SK-N-DZ (cell line): Measurements from ENCODE around the gene DNAH12.
A peak's percentile ranks its signal among the peaks of the same experiment; 100 is the strongest.
"Not testable (repeated sequence)": the region's sequence is repeated elsewhere in the genome, so short reads cannot be mapped to it uniquely, and the experiment has no call there.

ENCODE experiments used
- DNase-seq: peaks from one replicate; pipeline ENCODE4 v3.0.0-alpha.2; 2015; ENCODE audit warnings: low spot score

The DNAH12 gene

GRCh38 chr3:57545636-57546268, 1.6 kb upstream of the DNAH12 start:
- DNase-seq = no peak

GRCh38 chr3:57538465-57538864, 5.7 kb downstream of the DNAH12 start:
- no peak for DNase-seq

DNA sequence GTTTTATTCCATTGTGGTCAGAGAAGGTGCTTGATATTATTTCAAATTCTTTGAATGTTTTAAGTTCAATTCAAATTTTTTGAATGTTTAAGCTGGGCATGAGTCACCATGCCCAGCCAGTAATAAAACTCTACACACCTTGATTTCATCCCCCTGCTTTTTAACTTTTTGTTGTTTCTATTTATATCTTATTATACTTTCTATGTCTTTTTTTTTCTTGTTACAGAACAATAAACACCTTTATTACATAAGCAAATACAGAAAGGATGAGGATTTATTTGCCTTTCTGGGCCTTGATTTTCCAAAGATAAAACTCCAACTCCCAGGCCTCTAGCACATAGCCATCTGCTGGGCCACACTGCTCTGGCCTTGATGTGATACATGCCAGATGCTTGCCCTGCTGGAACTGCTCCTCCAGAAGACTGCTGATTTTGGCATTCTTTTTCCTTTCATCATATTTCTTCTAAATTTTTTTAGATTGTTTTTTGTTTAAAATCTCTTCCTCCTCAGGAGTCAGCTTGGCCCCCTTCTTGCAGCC, 14.0 kb downstream of the DNAH12 start:
- peak; percentile 14 for DNase-seq

- no peak for DNase-seq
Observed at GRCh38 chr3:57518276-57518915, 25.7 kb downstream of the DNAH12 start.

- DNase-seq = no peak
Observed at GRCh38 chr3:57512166-57512565, 32.0 kb downstream of the DNAH12 start.

GRCh38 chr3:57505901-57506300, 38.2 kb downstream of the DNAH12 start:
- DNase-seq = no peak

DNA sequence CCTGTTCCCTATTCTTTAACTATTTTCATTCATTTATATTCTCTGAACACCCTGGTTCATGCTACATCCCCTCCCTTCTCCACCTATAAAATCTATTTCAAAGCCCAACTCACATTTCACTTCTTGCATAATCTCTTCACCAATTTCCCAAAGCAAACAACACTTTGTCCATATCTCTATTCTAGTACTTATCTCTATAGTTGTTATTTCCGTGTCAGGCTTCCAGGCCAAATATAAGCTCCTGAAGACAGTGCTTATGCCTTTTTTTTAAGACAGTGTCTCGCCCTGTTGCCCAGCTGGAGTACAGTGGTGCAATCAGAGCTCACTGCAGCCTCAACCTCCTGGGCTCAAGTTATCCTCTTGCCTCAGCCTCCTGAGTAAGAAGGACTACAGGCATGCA, 43.6 kb downstream of the DNAH12 start:
- DNase-seq = no peak

- DNase-seq = no peak
Observed at GRCh38 chr3:57497904-57498303, 46.2 kb downstream of the DNAH12 start.

DNA sequence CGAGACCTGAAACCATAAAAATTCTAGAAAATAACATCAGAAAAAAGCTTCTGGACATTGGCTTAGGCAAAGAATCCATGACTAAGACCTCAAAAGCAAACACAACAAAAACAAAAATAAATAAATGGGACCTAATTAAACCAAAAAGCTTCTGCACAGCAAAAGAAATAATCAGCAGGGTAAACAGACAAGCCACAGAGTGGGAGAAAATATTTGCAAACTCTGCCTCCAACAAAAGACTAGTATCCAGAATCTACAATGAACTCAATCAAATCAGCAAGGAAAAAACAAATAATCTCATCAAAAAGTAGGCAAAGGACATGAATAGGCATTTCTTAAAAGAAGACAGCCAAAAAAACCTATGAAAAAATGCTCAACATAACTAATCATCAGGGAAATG, 59.6 kb downstream of the DNAH12 start:
- no peak for DNase-seq

DNA sequence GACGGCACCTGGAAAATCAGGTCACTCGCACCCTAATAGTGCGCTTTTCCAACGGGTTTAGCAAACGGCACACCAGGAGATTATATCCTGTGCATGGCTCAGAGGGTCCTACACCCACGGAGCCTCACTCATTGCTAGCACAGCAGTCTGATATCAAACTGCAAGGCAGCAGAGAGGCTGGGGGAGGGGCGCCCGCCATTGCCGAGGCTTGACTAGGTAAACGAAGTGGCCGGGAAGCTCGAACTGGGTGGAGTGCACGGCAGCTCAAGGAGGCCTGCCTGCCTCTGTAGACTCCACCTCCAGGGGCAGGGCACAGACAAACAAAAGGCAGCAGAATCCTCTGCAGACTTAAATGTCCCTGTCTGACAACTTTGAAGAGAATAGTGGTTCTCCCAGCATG, 67.0 kb downstream of the DNAH12 start:
- DNase-seq = not testable (repeated sequence)

DNA sequence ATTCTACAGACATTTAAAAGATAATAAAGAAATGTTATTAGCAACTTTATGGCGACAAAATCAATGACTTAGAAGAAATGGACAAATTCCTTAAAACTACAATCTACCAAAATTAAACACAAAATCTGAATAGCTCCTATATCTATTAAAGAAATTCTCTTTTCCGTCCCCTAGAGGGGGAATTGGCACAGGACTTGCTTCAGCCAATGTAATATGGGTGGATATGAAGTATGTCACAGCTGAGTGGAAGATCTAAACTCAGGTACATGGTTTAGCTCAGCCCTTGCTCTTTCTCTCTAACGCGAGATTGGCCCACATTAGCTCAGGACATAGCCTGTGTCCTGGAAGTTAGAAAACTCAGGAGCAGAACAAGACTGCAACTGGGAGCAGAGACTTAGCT, 79.3 kb downstream of the DNAH12 start:
- DNase-seq = no peak

DNA sequence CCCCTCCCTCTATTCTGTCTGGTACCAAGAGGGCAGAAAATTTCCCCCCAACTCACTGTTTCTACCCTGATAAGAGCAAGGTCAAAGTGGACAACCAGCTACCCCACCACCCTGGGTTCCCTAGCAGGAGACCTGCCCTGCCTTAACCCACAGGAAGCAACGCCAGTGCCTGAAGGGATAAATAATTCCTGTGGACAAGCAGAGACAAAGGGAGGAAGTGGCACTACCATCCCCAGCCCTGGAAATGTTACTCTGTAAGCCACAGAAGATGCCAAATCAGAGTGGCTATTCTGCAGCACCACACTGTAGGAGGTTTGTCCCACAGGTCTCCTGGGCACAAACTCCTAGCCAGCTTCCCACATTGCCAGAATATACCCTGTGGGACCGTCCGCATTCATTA, 80.1 kb downstream of the DNAH12 start:
- no peak for DNase-seq

DNA sequence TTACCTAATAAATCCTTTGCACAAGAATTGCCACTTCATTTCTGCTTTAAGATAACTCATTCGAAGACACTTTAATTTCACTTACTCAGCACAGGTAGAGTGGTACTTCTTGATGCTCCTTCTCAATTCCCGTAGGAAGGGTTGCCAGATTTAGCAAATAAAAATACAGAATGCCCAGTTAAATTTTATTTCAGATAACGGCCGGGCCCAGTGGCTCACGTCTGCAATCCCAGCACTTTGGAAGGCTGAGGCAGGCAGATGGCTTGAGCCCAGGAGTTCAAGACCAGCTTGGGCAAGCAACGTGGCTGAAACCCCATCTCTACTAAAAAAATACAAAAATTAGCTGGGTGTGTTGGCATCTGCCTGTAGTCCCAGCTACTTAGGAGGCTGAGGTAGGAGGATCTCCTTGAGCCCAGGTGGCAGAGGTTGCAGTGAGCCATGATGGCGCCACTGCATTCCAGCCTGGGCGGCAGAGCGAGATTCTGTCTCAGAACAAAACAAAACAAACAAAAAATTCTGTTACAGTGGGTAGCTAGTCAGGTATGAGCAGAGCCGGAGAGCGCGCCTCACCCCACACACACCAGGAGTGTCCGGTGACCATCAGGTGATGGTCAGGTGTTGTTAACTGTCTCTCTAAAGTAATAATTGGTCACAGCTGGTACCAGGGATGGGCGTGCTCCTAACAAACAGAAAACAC, 92.8 kb downstream of the DNAH12 start:
- no peak for DNase-seq

DNA sequence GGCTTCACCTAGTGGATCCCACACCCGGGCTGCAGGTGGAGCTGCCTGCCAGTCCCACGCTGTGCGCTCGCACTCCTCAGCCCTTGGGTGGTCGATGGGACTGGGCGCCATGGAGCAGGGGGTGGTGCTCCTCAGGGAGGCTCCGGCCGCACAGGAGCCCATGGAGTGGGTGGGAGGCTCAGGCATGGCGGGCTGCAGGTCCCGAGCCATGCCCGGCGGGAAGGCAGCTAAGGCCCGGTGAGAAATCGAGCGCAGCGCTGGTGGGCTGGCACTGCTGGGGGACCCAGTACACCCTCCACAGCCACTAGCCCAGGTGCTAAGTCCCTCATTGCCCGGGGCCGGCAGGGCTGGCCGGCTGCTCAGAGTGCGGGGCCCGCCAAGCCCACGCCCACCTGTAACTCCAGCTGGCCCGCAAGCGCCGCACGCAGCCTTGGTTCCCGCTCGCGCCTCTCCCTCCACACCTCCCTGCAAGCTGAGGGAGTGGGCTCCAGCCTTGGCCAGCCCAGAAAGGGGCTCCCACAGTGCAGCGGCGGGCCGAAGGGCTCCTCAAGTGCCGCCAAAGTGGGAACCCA, 94.8 kb downstream of the DNAH12 start:
- DNase-seq = not testable (repeated sequence)

- not testable (repeated sequence) for DNase-seq
Observed at GRCh38 chr3:57448489-57448888, 95.7 kb downstream of the DNAH12 start.

GRCh38 chr3:57446318-57446841, 97.8 kb downstream of the DNAH12 start:
- DNase-seq = no peak

DNA sequence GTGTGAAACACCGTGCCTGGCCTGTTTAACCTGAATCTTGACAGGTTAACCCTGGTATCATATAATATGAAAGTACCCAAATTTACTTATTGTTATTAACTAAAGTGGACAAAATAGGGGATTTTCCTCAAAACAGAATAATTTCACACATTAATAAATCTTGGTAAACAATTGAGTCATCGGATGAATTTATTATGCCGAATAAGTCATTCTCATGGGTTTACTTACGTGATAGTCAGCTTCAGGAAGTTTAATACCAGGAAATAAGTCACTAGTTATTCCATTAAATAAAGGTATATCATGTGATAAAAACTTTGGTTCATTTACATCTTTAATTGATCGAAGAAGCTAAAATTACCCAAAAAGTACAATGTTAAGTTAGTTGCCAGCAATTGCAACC, 99.7 kb downstream of the DNAH12 start:
- DNase-seq = no peak

GRCh38 chr3:57440144-57440543, 104.0 kb downstream of the DNAH12 start:
- DNase-seq = not testable (repeated sequence)

GRCh38 chr3:57438460-57438859, 105.7 kb downstream of the DNAH12 start:
- DNase-seq = not testable (repeated sequence)

GRCh38 chr3:57436195-57436761, 107.9 kb downstream of the DNAH12 start:
- no peak for DNase-seq

DNA sequence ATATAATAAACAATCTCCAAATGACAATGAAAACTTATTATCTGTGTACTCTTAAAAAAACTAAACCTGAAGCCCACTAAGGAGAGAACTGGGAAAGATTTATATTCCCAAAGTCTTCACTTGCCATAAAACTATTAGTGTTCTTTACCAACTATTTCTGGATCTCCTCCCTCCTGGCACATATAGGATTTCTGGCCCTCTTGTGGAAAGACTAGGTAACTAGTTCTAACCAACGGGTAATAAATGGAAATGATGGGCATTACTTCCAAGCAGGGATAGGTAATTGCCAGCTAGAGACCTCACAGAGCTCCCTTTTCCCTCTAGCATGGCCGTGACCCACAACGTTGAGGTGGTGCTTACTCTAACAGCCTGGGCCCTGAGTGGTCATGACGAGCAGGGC, 110.1 kb downstream of the DNAH12 start:
- DNase-seq = peak; percentile 8

- DNase-seq = no peak
Observed at GRCh38 chr3:57423335-57423734, 120.8 kb downstream of the DNAH12 start.
